Endothelial cell of umbilical vein (primary cell): ENCODE measurements around the gene CNGB1. TPM values are rescaled to one million over a fixed set of nuclear protein-coding genes. Genes with fewer than 3 reads are reported as not detected.

Experiments used
- BruUV-seq: library from RNA; stranded (reverse); fragments of 400-500 nt; replicated peaks from 2 replicates; lab custom pipeline; 2021; lab: Mats Ljungman, UMichigan
- CTCF ChIA-PET: fragments of 300-600, 350-600 bp; sonication (Branson Sonifier 250); formaldehyde crosslinking; loops from one replicate; lab custom pipeline; 2021; ENCODE audit warnings: antibody characterized with exemption, inconsistent platforms; lab: Charles Lee
- POLR2A ChIA-PET: fragments of 300-600, 350-600 bp; sonication (Branson Sonifier 250); formaldehyde crosslinking; loops from one replicate; lab custom pipeline; 2021; ENCODE audit warnings: antibody characterized with exemption, inconsistent platforms; lab: Charles Lee
- DNase-seq: peaks from one replicate; pipeline ENCODE4 v3.0.0-alpha.2; 2011; ENCODE audit warnings: low read depth, low spot score
- FAIRE-seq: peaks from 2 replicates; lab custom pipeline; 2011; peaks lifted over from hg19 to GRCh38; lab: Jason Lieb, UNC
- H2AFZ ChIP-seq: 2 replicates; pipeline ENCODE4 v1.6.0; 2012; ENCODE audit warnings: low read depth, low read length, control low read depth, inconsistent platforms
- H3K27ac ChIP-seq: 2 replicates; pipeline ENCODE4 v1.5.1; 2011; ENCODE audit warnings: low read depth, mild to moderate bottlenecking, control low read depth, low read length, moderate library complexity; ENCODE audit not compliant: insufficient read depth
- H3K27me3 ChIP-seq, 2 experiments: 2 replicates each; pipeline versions ENCODE4 v1.6.0 to v1.6.1; 2011; ENCODE audit warnings: low read length in 2 of 2, mixed read lengths in 1 of 2; ENCODE audit not compliant: control insufficient read depth in 2 of 2, insufficient read depth in 2 of 2
- H3K36me3 ChIP-seq, 2 experiments: 2 replicates in 1 of 2; 3 replicates in 1 of 2; pipeline ENCODE4 v1.5.1; 2011; ENCODE audit warnings: low read length in 2 of 2, mild to moderate bottlenecking in 1 of 2, moderate library complexity in 1 of 2; ENCODE audit not compliant: control insufficient read depth in 2 of 2, insufficient read depth in 2 of 2; ENCODE audit errors: extremely low read depth in 1 of 2
- H3K4me1 ChIP-seq: 3 replicates; pipeline ENCODE4 v1.5.1; 2011; ENCODE audit warnings: mild to moderate bottlenecking, low read length; ENCODE audit not compliant: control insufficient read depth, insufficient read depth; ENCODE audit errors: extremely low read depth
- H3K4me2 ChIP-seq: 2 replicates; pipeline ENCODE4 v1.6.1; 2011; ENCODE audit warnings: low read length, control low read depth, mixed read lengths; ENCODE audit not compliant: insufficient read depth
- H3K4me3 ChIP-seq, 3 experiments: fragments of 200-600 bp in 1 of 3; sonication (generic), shearing (Covaris generic) in 1 of 3; replicated peaks in 1 of 3; 2 replicates each; pipeline ENCODE4 v1.5.1; 2011 to 2016; ENCODE audit warnings: control low read depth in 3 of 3, low read length in 3 of 3, mild to moderate bottlenecking in 2 of 3, inconsistent platforms in 1 of 3, low read depth in 1 of 3, moderate library complexity in 1 of 3; ENCODE audit not compliant: insufficient read depth in 1 of 3
- H3K79me2 ChIP-seq: 2 replicates; pipeline ENCODE4 v1.6.0; 2012; ENCODE audit warnings: low read length, inconsistent platforms; ENCODE audit not compliant: control insufficient read depth, insufficient read depth
- H3K9ac ChIP-seq: replicated peaks from 2 replicates; pipeline ENCODE3; 2011; ENCODE audit warnings: low read length, control low read depth; ENCODE audit not compliant: insufficient read depth; ENCODE audit errors: extremely low read depth
- H3K9me1 ChIP-seq: replicated peaks from 3 replicates; pipeline ENCODE4 v1.6.0; 2011; ENCODE audit warnings: mild to moderate bottlenecking, low read length; ENCODE audit not compliant: control insufficient read depth, insufficient read depth; ENCODE audit errors: extremely low read depth
- H3K9me3 ChIP-seq: replicated peaks from 2 replicates; pipeline ENCODE4 v1.5.1; 2012; ENCODE audit warnings: low read length, inconsistent platforms; ENCODE audit not compliant: control insufficient read depth, insufficient read depth
- H4K20me1 ChIP-seq: replicated peaks from 2 replicates; pipeline ENCODE3; 2011; ENCODE audit warnings: mild to moderate bottlenecking, low read length; ENCODE audit not compliant: control insufficient read depth, insufficient read depth; ENCODE audit errors: extremely low read depth
- CTCF ChIP-seq, 2 donors: IDR thresholded peaks; 1 replicate in 1 of 2; 2 replicates in 1 of 2; pipeline ENCODE4 v1.5.1; 2011; ENCODE audit warnings: low read length in 2 of 2, mild to moderate bottlenecking in 2 of 2, moderate library complexity in 2 of 2, control low read depth in 1 of 2, inconsistent platforms in 1 of 2, low read depth in 1 of 2; ENCODE audit not compliant: insufficient read depth in 1 of 2; ENCODE audit errors: extremely low read depth in 1 of 2
- FOS ChIP-seq: IDR thresholded peaks from 2 replicates; pipeline ENCODE4 v1.6.1; 2011; ENCODE audit warnings: mild to moderate bottlenecking, low read length, moderate library complexity, borderline replicate concordance; ENCODE audit not compliant: insufficient read depth
- GATA2 ChIP-seq: IDR thresholded peaks from 2 replicates; pipeline ENCODE4 v1.7.0; 2011; ENCODE audit warnings: low read depth, mild to moderate bottlenecking, moderate library complexity, mixed read lengths, low read length; ENCODE audit not compliant: insufficient read length, insufficient read depth
- JUN ChIP-seq: IDR thresholded peaks from 2 replicates; pipeline ENCODE4 v1.6.1; 2011; ENCODE audit warnings: borderline replicate concordance, low read depth; ENCODE audit not compliant: insufficient read length, insufficient read depth
- MAX ChIP-seq: IDR thresholded peaks from 2 replicates; pipeline ENCODE4 v1.6.1; 2011; ENCODE audit not compliant: insufficient read depth, insufficient read length
- MYC ChIP-seq: IDR thresholded peaks from one replicate; pipeline ENCODE4 v1.6.1; 2011; ENCODE audit warnings: mild to moderate bottlenecking, low read depth, low read length
- POLR2AphosphoS5 ChIP-seq: IDR thresholded peaks from 2 replicates; pipeline ENCODE4 v1.6.1; 2012; ENCODE audit warnings: low read depth, mild to moderate bottlenecking, control low read depth, low read length, moderate library complexity; ENCODE audit not compliant: insufficient read depth
- dilution Hi-C: fragments of 300-500 bp; cut with MboI; formaldehyde crosslinking; loops from one replicate; pipeline ENCODE4 v1.15.0; 2019; ENCODE audit warnings: low sequenced_read_pairs; ENCODE audit not compliant: extremely low pct_ligation_motif_present
- intact Hi-C: fragments of 100-400 bp; cut with micrococcal nuclease; formaldehyde crosslinking; loops from one replicate; pipeline ENCODE4 v1.10.0; 2022
- polyA plus RNA-seq, 4 experiments: library from polyadenylated mRNA; depleted of rRNA in 3 of 4; stranded (reverse) in 3 of 4; unstranded in 1 of 4; fragments of >200 nt; gene quantifications; 2 replicates each; pipeline versions ENCODE4 v1.2.1 to v1.2.3, GENCODE V29; 2011 to 2012; ENCODE audit warnings: missing spikeins in 1 of 4
- total RNA-seq: library from RNA; stranded (reverse); gene quantifications from 2 replicates; pipeline ENCODE4 v1.2.3, GENCODE V29; 2021

The CNGB1 gene
- total and polyA plus RNA-seq, 2 donors (not counting 3 experiments of a cell fraction or from before 2014, with no cell fraction given), result not detected

- Histone ChIP-seq H3K27ac (no peak overlapping the region), H3K9me3 (no peaks in the 10 kb centered on the region), H3K4me2 (no peak overlapping the region), H3K9me1 (no peaks in the 10 kb centered on the region), H4K20me1 (no peaks in the 10 kb centered on the region), H3K36me3 (no peaks in the 10 kb centered on the region), H3K27me3 (no peaks in the 10 kb centered on the region), H3K4me1 (peaks cover 9% of the 10 kb centered on the region), H3K9ac (no peak overlapping the region), H2AFZ (no peak overlapping the region), H3K4me3 (no peak overlapping the region), H3K79me2 (no peaks in the 10 kb centered on the region)
- intact Hi-C loops (no loop called here), dilution Hi-C loops (no loop called here)
- ChIA-PET POLR2A (interaction anchor here (0.7 kb wide), 1 partner anchor 9 kb away, joined by 3 read pairs; no protein-coding TSS in a partner anchor), CTCF (interaction anchor here (1.1 to 1.4 kb wide), 3 partner anchors 9 to 72 kb away, joined by 3 to 5 read pairs (median 5); no protein-coding TSS in a partner anchor)
- FAIRE-seq (no peak), DNase-seq (no peak)
- no TSS peak for BruUV-seq
- no peak for TF ChIP-seq MAX
- no peak for TF ChIP-seq CTCF (IDR thresholded peaks at IDR 0.05; ENCODE audit: extremely low read depth in 1 of 2, insufficient read depth in 1 of 2, low read depth in 1 of 2, low read length in 2 of 2)
- no peak for TF ChIP-seq JUN
- no peak for TF ChIP-seq MYC
- TF ChIP-seq POLR2AphosphoS5, result no peak
- no peak for TF ChIP-seq GATA2
- TF ChIP-seq FOS, result no peak
These were observed 103.8 kb downstream of the CNGB1 start for GRCh38 chr16:57867000-57867561.
